ENCODE measurements around the gene LY86.

LY86 gene

DNA sequence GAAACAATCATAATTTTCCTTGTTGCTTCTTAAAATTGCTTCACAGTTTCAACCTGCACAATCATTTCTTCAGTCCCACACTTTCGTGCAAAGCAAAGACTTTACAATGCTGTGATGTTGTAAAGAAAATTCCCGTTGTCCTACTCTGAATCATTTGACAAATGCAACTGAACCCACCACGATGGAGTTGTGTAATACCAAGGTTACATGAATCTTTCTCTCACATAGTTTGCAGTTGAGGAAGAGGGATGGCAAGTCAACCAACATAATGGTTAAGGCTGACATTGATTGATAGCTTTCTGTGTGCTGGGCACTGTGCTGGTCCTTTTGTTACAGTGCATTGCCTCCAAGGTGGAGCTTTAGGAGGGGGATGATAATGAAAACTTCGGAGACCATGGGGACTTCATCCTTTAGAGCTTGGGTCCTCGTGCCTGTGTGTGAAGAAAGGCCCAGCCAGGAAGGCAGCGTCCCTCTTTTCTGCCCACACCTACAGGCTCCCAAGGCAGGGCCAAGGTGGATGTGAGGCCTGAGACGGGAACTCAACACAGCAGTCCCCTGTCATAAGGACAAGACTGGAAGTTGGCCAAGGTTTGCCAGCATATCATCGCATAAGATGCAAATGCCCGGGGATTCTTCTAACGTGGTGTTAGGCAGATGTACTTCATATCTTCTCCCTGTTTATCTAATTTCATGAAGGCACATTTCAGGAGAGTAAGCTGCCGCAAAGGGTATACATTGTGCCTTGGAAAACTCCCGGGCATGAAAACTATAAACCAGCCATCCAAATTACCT lies 96.9 kb downstream of the LY86 start:
- no peak for DNase-seq

DNA sequence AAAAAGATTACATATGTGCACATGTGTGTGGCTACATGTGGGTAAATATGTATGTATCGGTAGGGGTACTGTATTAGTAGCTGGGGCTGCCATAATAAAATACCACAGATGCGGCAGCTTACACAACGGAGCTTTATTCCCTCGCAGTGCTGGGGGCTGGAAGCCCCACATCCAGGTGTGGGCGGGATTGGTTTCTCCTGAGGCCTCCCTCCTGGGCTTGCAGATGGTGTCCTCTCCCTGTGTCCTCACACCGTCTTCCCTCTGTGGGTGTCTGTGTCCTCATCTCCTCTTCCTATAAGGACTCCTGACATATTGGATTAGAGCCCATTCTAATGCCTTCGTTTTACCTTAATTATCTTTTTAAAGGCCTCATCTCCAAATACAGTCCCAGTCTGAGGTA lies 97.7 kb downstream of the LY86 start:
- no peak for DNase-seq

DNA sequence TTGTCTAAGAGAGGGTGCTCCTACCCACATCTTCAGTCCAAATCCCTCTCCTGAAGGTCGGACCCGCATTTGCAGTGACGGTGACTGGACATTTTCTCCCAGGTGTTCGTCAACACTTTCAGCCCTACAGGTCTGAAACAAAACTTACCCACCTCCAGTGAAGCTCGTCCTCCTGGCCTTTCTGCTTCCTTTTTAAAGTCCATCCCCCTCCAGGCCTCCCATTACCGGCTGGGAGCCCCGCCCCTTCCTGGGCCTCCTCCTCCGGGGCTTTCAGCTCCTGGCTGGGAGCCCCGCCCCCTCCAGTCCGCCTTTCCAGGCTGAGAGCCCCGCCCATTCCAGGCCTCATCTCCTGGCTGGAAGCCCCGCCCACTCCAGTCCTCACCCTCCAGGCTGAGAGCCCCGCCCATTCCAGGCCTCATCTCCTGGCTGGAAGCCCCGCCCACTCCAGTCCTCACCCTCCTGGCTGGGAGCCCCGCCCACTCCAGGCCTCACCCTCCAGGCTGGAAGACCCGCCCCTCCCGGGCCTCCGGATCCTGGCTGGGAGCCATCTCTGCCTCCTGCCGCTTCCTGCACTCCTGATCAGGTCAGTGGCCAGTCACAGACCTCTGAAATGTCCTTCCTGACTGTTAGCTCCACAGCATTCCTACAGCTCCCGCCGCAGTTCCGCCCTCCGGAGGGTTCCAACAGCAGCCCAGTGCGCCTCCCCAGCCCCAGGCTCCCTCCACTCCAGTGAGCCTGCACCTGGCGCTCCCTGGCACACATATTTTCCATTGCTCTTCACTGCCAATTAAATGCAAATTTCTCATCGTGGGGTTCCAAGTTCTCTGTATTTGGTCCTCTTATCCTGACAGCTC lies 98.5 kb downstream of the LY86 start:
- no peak for DNase-seq

GRCh38 chr6:6688283-6688682 lies 99.8 kb downstream of the LY86 start:
- DNase-seq: no peak

DNA sequence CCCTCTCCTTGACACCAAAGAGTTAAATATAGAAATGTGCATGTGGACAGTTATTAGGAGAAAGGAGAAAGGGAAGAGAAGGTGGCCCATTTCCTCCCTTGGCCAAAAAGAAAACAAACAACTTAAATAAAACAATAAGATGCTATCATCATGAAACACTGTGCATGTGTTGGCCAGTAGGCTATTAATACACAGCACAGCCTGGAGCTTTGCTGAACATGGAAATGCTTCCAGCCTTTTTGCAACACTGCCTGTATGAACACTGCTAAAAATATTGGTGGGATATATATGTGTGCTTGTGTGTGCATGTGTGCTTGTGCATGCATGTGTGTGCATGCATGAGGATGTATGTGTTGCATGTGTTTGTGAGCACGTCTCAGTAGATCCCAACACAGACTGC lies 100.4 kb downstream of the LY86 start:
- no peak for DNase-seq

DNA sequence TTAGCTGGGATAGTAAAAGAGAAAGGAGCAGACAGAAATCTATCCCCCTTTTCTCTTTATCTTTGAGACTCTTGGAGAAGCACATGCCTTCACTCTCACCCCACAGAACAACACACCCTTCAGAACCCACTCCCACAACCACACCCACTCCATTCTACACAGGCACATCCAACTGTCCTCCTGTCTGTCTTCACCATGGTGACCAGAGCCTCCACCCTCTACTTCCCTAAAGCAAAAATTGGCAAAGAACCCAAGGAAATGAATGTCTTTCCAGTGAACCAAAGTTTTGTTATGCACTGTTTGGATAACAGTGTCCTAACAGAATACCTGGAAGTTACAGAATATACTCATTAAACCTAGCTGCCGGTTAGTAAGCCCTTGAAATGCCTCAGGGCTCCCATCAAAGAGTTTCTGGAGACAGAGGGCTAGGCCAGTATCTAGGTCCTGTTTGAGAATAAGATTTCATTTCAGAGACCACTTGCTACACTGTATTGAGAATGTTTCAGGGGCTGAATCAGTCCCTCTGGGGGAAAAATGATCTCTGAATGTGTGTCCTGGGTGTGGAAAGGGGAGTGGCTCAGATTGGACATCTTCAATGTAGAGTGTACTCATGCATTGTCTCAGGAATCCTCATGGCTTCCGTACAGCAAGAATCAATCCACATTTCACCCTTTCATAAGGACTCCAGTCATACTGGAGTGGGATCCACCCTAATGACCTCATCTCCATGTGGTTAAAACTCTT lies 101.1 kb downstream of the LY86 start:
- DNase-seq: no peak

DNA sequence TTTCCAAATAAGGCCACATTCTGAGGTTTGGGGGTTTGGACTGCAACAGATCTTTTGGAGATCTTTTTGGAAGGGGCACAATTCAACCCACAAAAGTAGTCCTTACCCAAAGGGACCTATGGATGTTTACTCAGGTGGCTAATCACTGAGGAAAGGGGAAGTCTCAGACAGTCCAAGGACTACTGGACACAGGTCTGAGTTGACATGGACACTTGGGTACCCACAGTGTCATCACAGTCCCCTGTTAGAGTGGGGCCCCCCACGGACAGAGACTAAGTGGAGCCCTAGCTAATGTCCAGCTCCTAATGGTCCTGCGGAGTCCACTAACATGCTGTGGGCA lies 101.6 kb downstream of the LY86 start:
- DNase-seq: no peak

GRCh38 chr6:6694368-6694780 lies 105.9 kb downstream of the LY86 start:
- no peak for DNase-seq

DNA sequence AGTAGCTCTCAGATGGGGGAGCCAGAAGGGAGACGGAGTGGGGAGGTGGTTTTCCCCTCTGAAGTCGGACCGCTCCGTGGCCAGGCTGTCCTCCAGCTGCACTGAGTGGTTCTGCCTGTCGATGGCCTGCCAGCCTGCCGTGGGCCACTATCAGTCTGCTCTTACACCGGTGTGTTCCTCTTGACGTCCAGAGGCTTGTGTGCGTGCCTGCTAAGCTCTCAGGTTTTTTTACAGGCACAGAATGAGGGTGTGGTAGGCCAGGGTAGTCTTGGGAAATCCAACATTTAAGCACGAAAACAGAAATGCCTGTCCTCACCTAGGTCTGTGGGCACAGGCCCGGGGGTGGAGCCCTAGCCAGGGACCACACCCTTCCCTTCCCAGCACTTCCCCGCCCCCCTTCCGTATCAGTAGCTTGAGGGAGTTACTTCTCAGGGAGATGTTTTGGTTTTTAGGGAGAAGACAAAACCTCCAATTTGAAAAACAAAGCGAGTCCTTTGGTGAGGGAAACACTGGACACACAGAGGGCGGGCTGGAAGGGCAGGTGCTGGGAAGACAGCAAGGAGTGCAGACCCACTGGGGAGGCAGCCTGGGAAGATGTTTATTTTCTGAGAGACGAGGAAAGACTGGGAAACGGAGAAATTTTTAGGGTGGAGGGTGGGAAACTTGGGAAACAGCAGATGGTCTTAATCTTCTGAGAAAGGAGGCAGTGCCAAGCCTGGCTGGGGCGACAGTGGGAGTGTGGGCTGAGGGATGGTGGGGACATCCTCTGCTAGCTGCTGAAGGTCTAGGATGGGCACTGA lies 106.5 kb downstream of the LY86 start:
- DNase-seq: no peak

DNA sequence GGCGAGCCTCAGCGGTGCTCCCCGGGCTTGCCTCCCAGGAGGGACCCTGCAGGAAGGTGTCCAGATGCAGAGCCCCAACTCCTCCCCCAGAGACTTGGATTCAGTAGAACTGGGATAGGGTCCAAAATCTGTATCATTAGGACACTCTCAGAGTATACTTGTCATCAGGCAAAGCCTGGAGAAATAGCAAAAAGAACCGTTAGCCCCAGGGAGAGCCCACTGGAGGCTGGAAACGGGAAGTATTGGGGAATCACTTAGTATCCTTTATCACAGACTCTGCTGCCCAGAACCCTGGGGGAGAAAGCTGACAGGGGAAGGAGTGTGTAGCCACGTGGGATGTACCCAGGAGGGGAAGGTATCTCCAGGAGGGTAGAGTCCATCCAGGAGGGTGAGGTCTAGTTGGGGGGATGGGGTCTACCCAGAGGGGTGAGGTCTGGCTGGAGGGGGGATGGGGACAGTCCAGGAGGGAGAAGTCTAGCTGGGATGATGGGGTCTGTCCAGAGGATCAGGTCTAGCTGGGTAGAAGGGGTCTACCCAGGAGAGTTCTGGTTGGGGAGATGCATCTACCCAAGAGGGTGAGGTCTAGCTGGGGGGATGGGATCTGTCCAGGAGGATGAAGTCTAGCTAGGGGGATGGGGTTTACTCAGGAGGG lies 107.2 kb downstream of the LY86 start:
- no peak for DNase-seq

- DNase-seq: no peak
Observed at GRCh38 chr6:6696867-6697531, 108.5 kb downstream of the LY86 start.

GRCh38 chr6:6697620-6698019 lies 109.1 kb downstream of the LY86 start:
- no peak for DNase-seq

- no peak for DNase-seq
Observed at GRCh38 chr6:6699741-6700367, 111.3 kb downstream of the LY86 start.

- no peak for DNase-seq
Observed at GRCh38 chr6:6700407-6701270, 112.1 kb downstream of the LY86 start.

DNA sequence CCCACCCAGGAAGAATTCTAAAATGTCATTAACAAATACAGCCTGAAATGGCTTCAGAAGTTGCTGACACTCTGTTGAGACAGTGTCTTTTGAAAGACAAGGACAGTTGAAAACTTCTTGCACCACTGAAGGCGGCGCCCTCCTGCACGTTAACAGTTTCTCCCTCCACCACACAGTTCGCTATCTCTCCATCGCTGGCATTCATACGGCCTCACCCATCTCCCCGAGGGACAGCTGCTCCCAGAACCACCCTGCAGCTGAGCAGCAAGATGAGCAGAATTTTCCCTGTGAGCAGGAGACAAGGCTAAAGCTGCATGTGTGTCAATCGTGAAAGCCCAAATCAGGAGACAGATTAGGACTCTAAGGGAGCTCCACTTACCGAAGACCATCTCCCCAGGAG lies 113.3 kb downstream of the LY86 start:
- no peak for DNase-seq

GRCh38 chr6:6703699-6704098 lies 115.2 kb downstream of the LY86 start:
- DNase-seq: no peak
